HG03095 (cell line): ENCODE results near the gene WDFY2.
"Not testable (repeated sequence)": the region's sequence is repeated elsewhere in the genome, so short reads cannot be mapped to it uniquely, and the experiment has no call there.

Experiments
- ATAC-seq: cut with Tn5 transposase; IDR thresholded peaks from one replicate; pipeline ENCODE4 v1.9.1; 2021; ENCODE audit warnings: moderate library complexity; ENCODE audit not compliant: unreplicated experiment

The WDFY2 gene

GRCh38 chr13:51583875-51584730 is at the start of gene WDFY2:
Gene WDFY2, plus strand, starts transcription at chr13:51584462. Its CDS starts 226 bp downstream, at chr13:51584688.
- peak; percentile 73 for ATAC-seq

- no peak for ATAC-seq
Measured at GRCh38 chr13:51538591-51539179, 45.6 kb upstream of the WDFY2 start.

- ATAC-seq: no peak
Measured at GRCh38 chr13:51539887-51540286, 44.4 kb upstream of the WDFY2 start.

GRCh38 chr13:51541037-51541436 is 43.2 kb upstream of the WDFY2 start:
- ATAC-seq: no peak

GRCh38 chr13:51541809-51542258 is 42.4 kb upstream of the WDFY2 start:
- ATAC-seq: no peak

- ATAC-seq: no peak
Measured at GRCh38 chr13:51542346-51543242, 41.7 kb upstream of the WDFY2 start.

- ATAC-seq: not testable (repeated sequence)
Measured at GRCh38 chr13:51545446-51545845, 38.8 kb upstream of the WDFY2 start.

- ATAC-seq: no peak
Measured at GRCh38 chr13:51547425-51548176, 36.7 kb upstream of the WDFY2 start.

GRCh38 chr13:51549050-51549449 is 35.2 kb upstream of the WDFY2 start:
- ATAC-seq: peak; percentile 83

GRCh38 chr13:51549593-51549992 is 34.7 kb upstream of the WDFY2 start:
- no peak for ATAC-seq

GRCh38 chr13:51550151-51550550 is 34.1 kb upstream of the WDFY2 start:
- ATAC-seq: no peak

- ATAC-seq: no peak
Measured at GRCh38 chr13:51551416-51551815, 32.8 kb upstream of the WDFY2 start.

- no peak for ATAC-seq
Measured at GRCh38 chr13:51552027-51552426, 32.2 kb upstream of the WDFY2 start.

- ATAC-seq: no peak
Measured at GRCh38 chr13:51553531-51553930, 30.7 kb upstream of the WDFY2 start.

- ATAC-seq: no peak
Measured at GRCh38 chr13:51556740-51557139, 27.5 kb upstream of the WDFY2 start.

GRCh38 chr13:51557438-51557837 is 26.8 kb upstream of the WDFY2 start:
- ATAC-seq: no peak

- no peak for ATAC-seq
Measured at GRCh38 chr13:51557875-51558612, 26.2 kb upstream of the WDFY2 start.

- no peak for ATAC-seq
Measured at GRCh38 chr13:51559946-51560735, 24.1 kb upstream of the WDFY2 start.

GRCh38 chr13:51562011-51562671 is 22.1 kb upstream of the WDFY2 start:
- ATAC-seq: peak; percentile 77
